H1 (cell line): ENCODE measurements around the gene GSG1L. TPM values are rescaled to one million over a fixed set of nuclear protein-coding genes. Genes with fewer than 3 reads are reported as not detected.

ENCODE experiments used
- CTCF ChIA-PET: fragments of 300-600 bp; sonication (Branson Sonifier 250); formaldehyde crosslinking; loops from one replicate; lab custom pipeline; 2021; ENCODE audit not compliant: partially characterized antibody; lab: Charles Lee
- POLR2A ChIA-PET: fragments of 300-600 bp; sonication (Branson Sonifier 250); formaldehyde crosslinking; loops from one replicate; lab custom pipeline; 2021; ENCODE audit warnings: inconsistent platforms; ENCODE audit not compliant: partially characterized antibody; lab: Charles Lee
- DNase-seq, 2 experiments: peaks; one replicate each; pipeline versions ENCODE4 v3.0.0 to v3.0.0-alpha.2; 2010 to 2022; ENCODE audit warnings: low spot score in 2 of 2, low read depth in 1 of 2, mixed read lengths in 1 of 2
- FAIRE-seq: peaks from 2 replicates; lab custom pipeline; 2011; peaks lifted over from hg19 to GRCh38; lab: Jason Lieb, UNC
- H2AFZ ChIP-seq: 2 replicates; pipeline ENCODE4 v1.8.1; 2012; ENCODE audit warnings: low read length, inconsistent platforms
- H2AK5ac ChIP-seq: 2 replicates; pipeline ENCODE4 v1.6.1; 2013; ENCODE audit warnings: low read depth, low read length
- H2BK120ac ChIP-seq: replicated peaks from 2 replicates; pipeline ENCODE3; 2013; ENCODE audit warnings: low read depth, low read length, inconsistent platforms
- H2BK12ac ChIP-seq: 2 replicates; pipeline ENCODE4 v1.6.1; 2013; ENCODE audit warnings: low read depth, low read length
- H2BK15ac ChIP-seq: 2 replicates; pipeline ENCODE4 v1.6.1; 2013; ENCODE audit warnings: low read length
- H2BK20ac ChIP-seq: 2 replicates; pipeline ENCODE4 v1.6.1; 2013; ENCODE audit warnings: low read length
- H2BK5ac ChIP-seq: 2 replicates; pipeline ENCODE4 v1.6.1; 2013; ENCODE audit warnings: low read depth, low read length
- H3K14ac ChIP-seq: 2 replicates; pipeline ENCODE4 v1.6.1; 2013; ENCODE audit warnings: inconsistent platforms; ENCODE audit not compliant: insufficient read length
- H3K18ac ChIP-seq: 2 replicates; pipeline ENCODE4 v1.6.1; 2013; ENCODE audit warnings: low read length; ENCODE audit errors: extremely low read depth
- H3K23ac ChIP-seq: 2 replicates; pipeline ENCODE4 v1.6.1; 2013; ENCODE audit warnings: inconsistent platforms; ENCODE audit not compliant: insufficient read length
- H3K23me2 ChIP-seq: 2 replicates; pipeline ENCODE4 v1.6.1; 2013; ENCODE audit warnings: low read depth, low read length
- H3K27ac ChIP-seq: 2 replicates; pipeline ENCODE4 v1.6.1; 2011; ENCODE audit warnings: low read depth, low read length, inconsistent platforms
- H3K27me3 ChIP-seq, 4 experiments: replicated peaks in 1 of 4; 1 replicate in 1 of 4; 2 replicates in 3 of 4; pipeline versions ENCODE4 v1.6.1 to v1.8.1; 2011 to 2013; ENCODE audit warnings: low read length in 3 of 4, mild to moderate bottlenecking in 3 of 4, inconsistent platforms in 2 of 4, mixed read lengths in 2 of 4, moderate library complexity in 1 of 4; ENCODE audit not compliant: control insufficient read depth in 3 of 4, insufficient read depth in 3 of 4; ENCODE audit errors: extremely low read depth in 1 of 4
- H3K36me3 ChIP-seq, 4 experiments: 2 replicates each; pipeline versions ENCODE4 v1.6.1 to v1.8.1; 2011 to 2013; ENCODE audit warnings: mild to moderate bottlenecking in 4 of 4, low read length in 3 of 4, moderate library complexity in 2 of 4, control low read depth in 1 of 4, inconsistent platforms in 1 of 4; ENCODE audit not compliant: insufficient read depth in 4 of 4, control insufficient read depth in 2 of 4
- H3K4ac ChIP-seq: replicated peaks from 2 replicates; pipeline ENCODE3; 2013; ENCODE audit warnings: low read length, low read depth, mixed read lengths, inconsistent platforms; ENCODE audit not compliant: insufficient read length
- H3K4me1 ChIP-seq, 4 experiments: replicated peaks in 1 of 4; 1 replicate in 1 of 4; 2 replicates in 3 of 4; pipeline versions ENCODE4 v1.6.1 to v1.8.1; 2011 to 2013; ENCODE audit warnings: low read length in 3 of 4, inconsistent platforms in 2 of 4, mixed read lengths in 1 of 4; ENCODE audit not compliant: insufficient read depth in 4 of 4, control insufficient read depth in 3 of 4
- H3K4me2 ChIP-seq, 2 experiments: 2 replicates each; pipeline versions ENCODE4 v1.6.1 to v1.8.1; 2011 to 2013; ENCODE audit warnings: low read depth in 2 of 2, low read length in 2 of 2, control low read depth in 1 of 2, inconsistent platforms in 1 of 2, mild to moderate bottlenecking in 1 of 2; ENCODE audit not compliant: insufficient read depth in 1 of 2
- H3K4me3 ChIP-seq, 4 experiments: fragments of 200-600, 300-600 bp in 1 of 4; sonication (generic), shearing (Covaris generic), sonication (Bioruptor Twin) in 1 of 4; 2 replicates each; pipeline versions ENCODE4 v1.5.1 to v1.8.1; 2011 to 2016; ENCODE audit warnings: low read length in 4 of 4, low read depth in 3 of 4, control low read depth in 2 of 4, inconsistent platforms in 2 of 4, mild to moderate bottlenecking in 2 of 4, mixed read lengths in 1 of 4, moderate library complexity in 1 of 4; ENCODE audit not compliant: insufficient read depth in 2 of 4; ENCODE audit errors: extremely low read depth in 1 of 4
- H3K56ac ChIP-seq: replicated peaks from 2 replicates; pipeline ENCODE3; 2013; ENCODE audit warnings: low read depth, mild to moderate bottlenecking, mixed read lengths, low read length, inconsistent platforms; ENCODE audit not compliant: insufficient read length
- H3K79me1 ChIP-seq: 2 replicates; pipeline ENCODE4 v1.6.1; 2013; ENCODE audit warnings: low read depth, low read length, control low read depth
- H3K79me2 ChIP-seq, 2 experiments: 2 replicates each; pipeline versions ENCODE4 v1.6.1 to v1.8.1; 2012 to 2013; ENCODE audit warnings: low read length in 2 of 2, mild to moderate bottlenecking in 2 of 2, inconsistent platforms in 1 of 2; ENCODE audit not compliant: insufficient read depth in 2 of 2, control insufficient read depth in 1 of 2
- H3K9ac ChIP-seq, 4 experiments: replicated peaks in 1 of 4; 1 replicate in 1 of 4; 2 replicates in 3 of 4; pipeline versions ENCODE4 v1.6.1 to v1.8.1; 2011 to 2013; ENCODE audit warnings: low read depth in 3 of 4, low read length in 3 of 4, control low read depth in 2 of 4, mild to moderate bottlenecking in 2 of 4, moderate library complexity in 2 of 4, inconsistent platforms in 1 of 4; ENCODE audit errors: extremely low read depth in 1 of 4
- H3K9me3 ChIP-seq, 2 experiments: 2 replicates each; pipeline versions ENCODE4 v1.6.1 to v1.8.1; 2012 to 2013; ENCODE audit warnings: mild to moderate bottlenecking in 2 of 2, moderate library complexity in 2 of 2, control low read depth in 1 of 2, inconsistent platforms in 1 of 2, low read depth in 1 of 2, low read length in 1 of 2, mixed read lengths in 1 of 2; ENCODE audit not compliant: insufficient read depth in 2 of 2
- H4K20me1 ChIP-seq, 2 experiments: replicated peaks in 1 of 2; 2 replicates each; pipeline versions ENCODE3 to v1.8.1; 2011 to 2013; ENCODE audit warnings: inconsistent platforms in 2 of 2, low read length in 2 of 2, mild to moderate bottlenecking in 1 of 2; ENCODE audit not compliant: insufficient read depth in 2 of 2, control insufficient read depth in 1 of 2
- H4K5ac ChIP-seq: 2 replicates; pipeline ENCODE4 v1.6.1; 2013; ENCODE audit warnings: low read length, low read depth, mixed read lengths, inconsistent platforms; ENCODE audit not compliant: insufficient read length
- H4K8ac ChIP-seq: 2 replicates; pipeline ENCODE4 v1.8.0; 2013; ENCODE audit warnings: mild to moderate bottlenecking, moderate library complexity, low read length, inconsistent platforms; ENCODE audit not compliant: insufficient read depth; ENCODE audit errors: extremely low read depth
- H4K91ac ChIP-seq: replicated peaks from 2 replicates; pipeline ENCODE3; 2013; ENCODE audit warnings: low read length, mixed read lengths, inconsistent platforms; ENCODE audit not compliant: insufficient read length
- KDM4A ChIP-seq: IDR thresholded peaks from one replicate; pipeline ENCODE4 v1.7.1; 2012; ENCODE audit warnings: low read depth, mild to moderate bottlenecking, moderate library complexity, low read length, inconsistent platforms; ENCODE audit not compliant: severe bottlenecking
- WGBS, 2 experiments: shearing (Covaris generic) in 1 of 2; methylation state at CpG; one replicate each; pipeline versions ENCODE4 v1.1.6 to v1.1.7; 2013 to 2015; ENCODE audit warnings: low lambda C conversion rate in 2 of 2, mixed read lengths in 2 of 2, inconsistent platforms in 1 of 2, low coverage in 1 of 2, missing lambda C conversion rate in 1 of 2; ENCODE audit not compliant: insufficient replicate concordance in 2 of 2, insufficient coverage in 1 of 2, insufficient read length in 1 of 2; ENCODE audit errors: extremely low coverage in 1 of 2, missing lambda C conversion rate in 1 of 2; 5-methylcytosine and 5-hydroxymethylcytosine counted together
- polyA plus RNA-seq, 7 experiments: library from polyadenylated mRNA; depleted of rRNA in 3 of 7; stranded (reverse) in 5 of 7; unstranded in 2 of 7; fragments of >200 nt in 5 of 7; fragments of 200-250 nt in 2 of 7; gene quantifications; 1 replicate in 5 of 7; 2 replicates in 1 of 7; 4 replicates in 1 of 7; pipeline versions ENCODE4 v1.2.1 to v1.2.3, GENCODE V29; 2011 to 2013; ENCODE audit warnings: missing spikeins in 2 of 7, mixed read lengths in 2 of 7
- total RNA-seq: library from RNA; stranded (reverse); fragmentation: NEBNext Ultra II Directional; extraction: Animal tissue kit (Norgen Biotek cat#: 25700); gene quantifications from 2 replicates; pipeline ENCODE4 v1.2.1, GENCODE V29; 2021

GSG1L gene
- total and polyA plus RNA-seq, 2 of the 8 experiments (the other 6 are each of a cell fraction or from before 2014, with no cell fraction given) = 0.71 to 1.1 TPM

GRCh38 chr16:28059841-28060575 is 3.5 kb downstream of the GSG1L start:
- Histone ChIP-seq H2AFZ (no peak overlapping the region), H3K23ac (no peak overlapping the region), H2BK20ac (no peak overlapping the region), H4K5ac (no peak overlapping the region), H2BK120ac (no peak overlapping the region), H3K4me2 (no peak overlapping the region), H2BK12ac (no peak overlapping the region), H3K36me3 (no peaks in the 10 kb centered on the region; a peak in 2 of 8 replicates), H3K4ac (no peak overlapping the region), H3K79me1 (no peaks in the 10 kb centered on the region), H3K27ac (no peak overlapping the region), H3K14ac (no peak overlapping the region), H3K23me2 (peaks cover 10% of the 10 kb centered on the region; the same call in 1 of the 2 replicates), H3K56ac (no peak overlapping the region), H2BK15ac (no peak overlapping the region), H3K4me3 (no peak overlapping the region), H4K91ac (no peak overlapping the region), H2BK5ac (no peak overlapping the region), H2AK5ac (no peak overlapping the region), H3K9ac (no peak overlapping the region), H3K79me2 (no peaks in the 10 kb centered on the region), H4K8ac (no peak overlapping the region), H3K4me1 (peaks cover 0 to 3% (median under 1%) of the 10 kb centered on the region in 4 experiments; a peak in 2 of 7 replicates), H4K20me1 (no peaks in the 10 kb centered on the region), H3K18ac (no peak overlapping the region; the same call in none of the 2 replicates), H3K27me3 (peaks cover 23 to 48% (median 40%) of the 10 kb centered on the region in 4 experiments), H3K9me3 (no peaks in the 10 kb centered on the region)
- POLR2A ChIA-PET = no interaction called here
- CTCF ChIA-PET = interaction anchor here (0.6 to 1.5 kb wide), 3 partner anchors 11 to 164 kb away, joined by 3 to 5 read pairs (median 3); no protein-coding TSS in a partner anchor
- FAIRE-seq (no peak), DNase-seq (no peak)
- TF ChIP-seq KDM4A = no peak
- WGBS, 2 experiments = 78% methylated on average over 11 of the region's 12 CpGs; no CpG with 5 or more reads in 1 of the 2 experiments
